Measurements from ENCODE around the gene MYO5B. TPM values are rescaled to one million over a fixed set of nuclear protein-coding genes. Genes with fewer than 3 reads are reported as not detected.
"Not testable (repeated sequence)": the region's sequence is repeated elsewhere in the genome, so short reads cannot be mapped to it uniquely, and the experiment has no call there.

MYO5B gene
- total RNA-seq, 1 donor from 2014 or later, result 9.8 TPM

DNA sequence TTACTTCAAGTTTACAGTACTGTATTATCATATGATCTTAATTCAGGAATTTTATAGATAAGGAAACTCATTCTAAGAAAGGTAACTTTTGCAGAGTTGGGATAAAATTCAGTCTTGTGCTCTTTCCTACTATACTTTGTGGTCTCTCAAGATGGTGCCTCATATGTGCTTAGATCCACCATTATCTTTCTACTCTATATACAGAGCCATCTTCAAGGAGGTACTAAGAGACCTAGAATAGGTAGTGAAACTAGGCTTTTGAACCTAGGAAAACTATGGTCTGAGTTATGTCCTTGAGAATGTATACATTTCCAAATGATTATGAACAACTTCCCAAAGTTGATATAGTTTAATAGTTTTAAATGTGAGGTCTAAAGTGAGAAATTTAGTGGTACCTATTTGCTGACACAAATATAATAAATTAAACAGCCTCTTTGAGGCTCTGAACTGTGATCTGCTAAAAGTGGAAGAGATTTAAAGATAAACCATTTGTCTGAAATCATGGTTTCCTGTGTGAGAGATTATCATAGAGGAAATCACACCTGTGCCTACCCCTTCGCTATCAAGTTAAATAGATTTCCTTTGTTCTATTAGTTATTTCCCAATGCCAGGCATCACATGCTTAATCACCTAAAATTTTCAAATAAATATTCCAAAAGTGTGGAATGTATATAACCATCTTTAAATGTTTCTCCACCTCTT, 408.8 kb downstream of the MYO5B start:
- FAIRE-seq (no peak), DNase-seq (ENCODE audit: low spot score in 2 of 2) (no peak)

DNA sequence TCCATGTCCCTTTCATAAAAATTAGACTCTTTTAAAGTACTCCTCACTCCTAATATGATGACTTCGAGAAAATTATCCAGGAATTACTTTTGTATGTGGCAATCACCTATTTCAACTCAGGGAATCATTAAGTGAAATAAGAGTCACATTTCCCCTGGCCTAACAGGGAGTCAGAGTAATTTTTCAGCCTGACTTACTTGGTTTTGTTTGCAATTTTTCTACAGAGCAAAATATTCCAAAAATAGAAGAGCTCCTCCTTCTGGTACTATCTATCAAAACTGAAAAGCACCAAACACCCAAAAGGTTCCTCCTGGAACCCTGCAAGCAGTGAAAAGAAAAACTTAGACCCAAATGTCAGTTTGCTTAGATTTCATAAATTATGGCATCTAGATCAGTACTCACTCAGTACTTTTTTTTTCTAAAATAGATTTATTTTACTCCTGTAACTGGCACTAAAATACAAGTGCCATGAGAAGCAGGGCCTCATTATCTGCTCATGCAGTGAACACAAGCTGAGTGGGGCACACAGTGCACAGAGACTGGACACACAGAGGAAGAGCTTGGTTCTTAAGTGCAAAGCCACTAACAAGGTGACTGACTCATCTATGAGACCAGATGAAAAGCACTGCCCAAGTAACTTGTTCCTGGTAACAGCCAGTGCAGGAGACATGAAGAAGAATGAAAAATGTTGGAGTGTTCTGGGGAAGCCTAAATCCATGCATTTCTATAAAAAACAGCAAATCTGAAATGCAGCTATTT, 410.3 kb downstream of the MYO5B start:
- FAIRE-seq (no peak), DNase-seq (ENCODE audit: low spot score in 2 of 2) (no peak)

- DNase-seq (ENCODE audit: low spot score in 2 of 2); FAIRE-seq: not testable (repeated sequence)
Observed at GRCh38 chr18:49783631-49784030, 411.3 kb downstream of the MYO5B start.

- DNase-seq (ENCODE audit: low spot score in 2 of 2) (no peak), FAIRE-seq (no peak)
Observed at GRCh38 chr18:49778826-49779465, 416.0 kb downstream of the MYO5B start.

Small RNA genes lying within 50 kb of the gene (small RNA-seq; reads per million reads assigned to genes)
- gene RF00019, result not detected
- gene RF00283, result not detected
- not detected for gene RN7SL310P
- gene RNA5SP457, result not detected
- gene SCARNA17, result not detected

Other genes starting within 250 kb of the MYO5B start
- 1.2 TPM for gene CFAP53, start 71.3 kb upstream of the MYO5B start, total RNA-seq
- 51.4 TPM for gene MBD1, start 86.4 kb upstream of the MYO5B start, total RNA-seq
- gene CXXC1, start 92.5 kb upstream of the MYO5B start, total RNA-seq, result 35.5 TPM
- 2.0 TPM for gene SKA1, start 179.9 kb upstream of the MYO5B start, total RNA-seq

Measured in frontal cortex (tissue), 4 donors.